ENCODE results near the gene TSPAN14. TPM values are rescaled to one million over a fixed set of nuclear protein-coding genes. Genes with fewer than 3 reads are reported as not detected.

Gene TSPAN14
- total RNA-seq, 2 experiments from 2014 or later = 167 to 168 TPM

- Mint-ChIP-seq H3K9me3 (no peaks in the 10 kb centered on the region), H3K27me3 (no peaks in the 10 kb centered on the region), H3K36me3 (ENCODE audit: low read depth) (peaks cover 43% of the 10 kb centered on the region), H3K4me1 (ENCODE audit: low read depth) (no peaks in the 10 kb centered on the region), H3K4me3 (no peak overlapping the region), H3K27ac (no peak overlapping the region)
- Histone ChIP-seq H3K27ac (ENCODE audit: low read depth in 1 of 2, low read length in 2 of 2) (no peak overlapping the region), H3K4me3 (ENCODE audit: low read length) (no peak overlapping the region), H3K4me1 (ENCODE audit: insufficient read depth, low read length) (no peaks in the 10 kb centered on the region), H3K27me3 (ENCODE audit: control insufficient read depth in 1 of 2, insufficient read depth in 2 of 2, low read length in 2 of 2) (no peaks in the 10 kb centered on the region), H3K9me3 (ENCODE audit: control insufficient read depth in 1 of 2, insufficient read depth in 1 of 2, low read length in 2 of 2) (no peaks in the 10 kb centered on the region), H3K36me3 (ENCODE audit: insufficient read depth, low read length) (peaks cover 4% of the 10 kb centered on the region)
- TF ChIP-seq CTCF (IDR thresholded peaks at IDR 0.05) = no peak
- ATAC-seq (ENCODE audit: poor library complexity) (no peak), DNase-seq (no peak)
- CTCF ChIA-PET = interaction anchor here (0.7 to 1.5 kb wide), 3 partner anchors 11 to 84 kb away, joined by 3 to 5 read pairs (median 4); no protein-coding TSS in a partner anchor
- POLR2A ChIA-PET = no interaction called here
- intact Hi-C loops (cut with DNase I, micrococcal nuclease) = no loop called here
Measured at GRCh38 chr10:80421707-80422536, 32.2 kb upstream of the TSPAN14 start.

GRCh38 chr10:80425901-80426300 lies 28.2 kb upstream of the TSPAN14 start:
- Histone ChIP-seq H3K27ac (ENCODE audit: low read depth in 1 of 2, low read length in 2 of 2) (no peak overlapping the region), H3K36me3 (ENCODE audit: insufficient read depth, low read length) (peaks cover 4% of the 10 kb centered on the region), H3K4me3 (ENCODE audit: low read length) (no peak overlapping the region), H3K4me1 (ENCODE audit: insufficient read depth, low read length) (no peaks in the 10 kb centered on the region), H3K27me3 (ENCODE audit: control insufficient read depth in 1 of 2, insufficient read depth in 2 of 2, low read length in 2 of 2) (no peaks in the 10 kb centered on the region), H3K9me3 (ENCODE audit: control insufficient read depth in 1 of 2, insufficient read depth in 1 of 2, low read length in 2 of 2) (no peaks in the 10 kb centered on the region)
- Mint-ChIP-seq H3K9me3 (no peaks in the 10 kb centered on the region), H3K27ac (no peak overlapping the region), H3K4me3 (no peak overlapping the region), H3K27me3 (no peaks in the 10 kb centered on the region), H3K4me1 (ENCODE audit: low read depth) (no peaks in the 10 kb centered on the region), H3K36me3 (ENCODE audit: low read depth) (peaks cover 63% of the 10 kb centered on the region)
- no peak for ATAC-seq (ENCODE audit: poor library complexity)
- ChIA-PET CTCF (interaction anchor here (0.9 to 1.1 kb wide), 2 partner anchors 19 to 43 kb away, joined by 3 read pairs; no protein-coding TSS in a partner anchor), POLR2A (no interaction called here)
- intact Hi-C loops (cut with DNase I, micrococcal nuclease) = no loop called here
- DNase-seq = no peak
- no peak for TF ChIP-seq CTCF (IDR thresholded peaks at IDR 0.05)

DNA sequence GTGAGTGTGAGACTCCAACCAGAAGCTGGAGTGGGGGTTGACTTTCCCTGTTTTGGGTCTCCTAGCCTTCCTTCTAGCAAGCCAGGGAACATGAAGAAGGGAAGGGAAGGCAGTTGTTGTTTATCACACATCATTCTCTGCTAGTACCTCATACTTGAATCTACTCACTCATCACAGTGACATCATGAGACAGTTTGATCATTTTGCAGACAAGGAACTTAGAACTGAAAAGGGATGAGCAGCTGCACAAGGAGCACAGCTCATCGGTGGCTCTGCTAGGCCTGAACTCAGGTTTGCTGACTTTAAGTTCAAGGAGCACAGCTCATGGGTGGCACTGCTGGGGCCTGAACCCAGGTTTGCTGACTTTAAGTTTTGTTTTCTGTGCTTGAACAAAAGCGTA lies 26.6 kb upstream of the TSPAN14 start:
- H3K4me3 Mint-ChIP-seq = no peak overlapping the region
- ATAC-seq (ENCODE audit: poor library complexity) (no peak), DNase-seq (no peak)
- no peak overlapping the region for H3K27ac ChIP-seq (ENCODE audit: low read depth in 1 of 2, low read length in 2 of 2)
- no peaks in the 10 kb centered on the region for H3K27me3 Mint-ChIP-seq
- H3K9me3 Mint-ChIP-seq = no peaks in the 10 kb centered on the region
- no peaks in the 10 kb centered on the region for H3K4me1 ChIP-seq (ENCODE audit: insufficient read depth, low read length)
- ChIA-PET POLR2A (no interaction called here), CTCF (no interaction called here)
- no peaks in the 10 kb centered on the region for H3K9me3 ChIP-seq (ENCODE audit: control insufficient read depth in 1 of 2, insufficient read depth in 1 of 2, low read length in 2 of 2)
- peaks cover 4% of the 10 kb centered on the region for H3K36me3 ChIP-seq (ENCODE audit: insufficient read depth, low read length)
- peaks cover 58% of the 10 kb centered on the region for H3K36me3 Mint-ChIP-seq (ENCODE audit: low read depth)
- intact Hi-C loops (cut with DNase I, micrococcal nuclease) = no loop called here
- no peak overlapping the region for H3K4me3 ChIP-seq (ENCODE audit: low read length)
- H3K27ac Mint-ChIP-seq = no peak overlapping the region
- H3K27me3 ChIP-seq (ENCODE audit: control insufficient read depth in 1 of 2, insufficient read depth in 2 of 2, low read length in 2 of 2) = no peaks in the 10 kb centered on the region
- H3K4me1 Mint-ChIP-seq (ENCODE audit: low read depth) = no peaks in the 10 kb centered on the region
- no peak for TF ChIP-seq CTCF (IDR thresholded peaks at IDR 0.05)
